GM21723 (cell line): ENCODE results near the gene KRT37.
"Not testable (repeated sequence)": the region's sequence is repeated elsewhere in the genome, so short reads cannot be mapped to it uniquely, and the experiment has no call there.

Experiments
- ATAC-seq: cut with Tn5 transposase; IDR thresholded peaks from one replicate; pipeline ENCODE4 v1.9.1; 2021; ENCODE audit warnings: mild to moderate bottlenecking, moderate library complexity; ENCODE audit not compliant: unreplicated experiment

KRT37 gene

DNA sequence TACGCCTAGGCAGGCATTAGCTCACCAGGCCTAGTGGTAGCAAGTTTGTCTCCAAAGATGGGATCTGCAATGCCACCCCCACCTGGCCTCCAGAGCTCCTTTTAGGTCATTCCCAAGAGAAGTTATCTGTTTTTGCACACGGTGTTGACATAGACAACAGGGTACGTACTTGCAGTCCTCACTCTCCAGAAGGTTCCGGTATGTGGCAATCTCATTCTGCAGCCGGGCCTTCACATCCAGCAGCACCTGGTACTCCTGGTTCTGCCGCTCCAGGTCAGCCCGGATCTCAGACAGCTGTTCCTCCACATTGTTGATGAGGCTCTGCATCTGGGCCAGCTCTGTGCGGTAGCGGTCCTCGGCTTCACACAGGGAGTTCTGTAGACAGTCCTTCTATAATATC lies 17.2 kb downstream of the KRT37 start:
- no peak for ATAC-seq

DNA sequence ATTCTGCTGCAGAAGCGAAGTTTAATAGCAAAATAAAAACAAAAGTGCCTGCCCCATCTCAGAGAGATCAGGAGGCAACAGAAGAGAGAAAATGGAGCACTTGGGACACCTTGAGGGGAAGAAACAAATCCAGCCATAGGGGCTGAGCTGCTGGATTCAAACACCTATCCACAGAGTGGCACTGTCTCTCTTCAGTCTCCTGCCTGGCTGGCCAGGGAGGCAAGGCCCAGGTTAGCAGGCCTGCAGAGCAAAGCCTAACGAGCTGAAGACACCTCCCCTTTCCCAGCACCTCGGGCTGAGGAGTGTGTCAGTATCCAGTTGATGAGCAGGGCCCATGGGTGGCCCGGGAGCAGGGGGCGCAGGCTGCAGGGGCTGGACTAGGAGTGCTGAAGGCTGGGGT lies 18.2 kb downstream of the KRT37 start:
- ATAC-seq: no peak

- ATAC-seq: no peak
These were observed 20.2 kb downstream of the KRT37 start for GRCh38 chr17:41404024-41404671.

GRCh38 chr17:41403404-41404023 lies 20.9 kb downstream of the KRT37 start:
- ATAC-seq: no peak

DNA sequence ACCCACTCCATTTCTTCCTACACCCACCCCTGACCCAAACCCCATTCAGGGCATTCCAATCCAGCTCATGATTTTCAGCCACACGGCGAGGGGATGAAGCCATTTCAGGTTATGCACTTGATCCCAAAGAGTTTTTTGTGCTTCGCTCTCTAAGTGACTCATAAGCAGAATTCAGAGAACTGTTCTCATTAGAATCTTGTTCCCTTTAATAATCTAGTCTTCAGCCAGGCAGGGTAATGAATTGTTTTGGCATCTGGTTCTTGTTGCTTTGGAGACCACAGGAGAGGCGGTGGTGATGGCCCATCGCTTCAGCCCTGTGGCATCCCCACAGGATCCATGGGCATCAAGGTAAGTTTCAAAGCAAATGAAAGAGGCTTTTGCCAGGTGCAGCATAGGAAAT lies 22.2 kb downstream of the KRT37 start:
- ATAC-seq: no peak

DNA sequence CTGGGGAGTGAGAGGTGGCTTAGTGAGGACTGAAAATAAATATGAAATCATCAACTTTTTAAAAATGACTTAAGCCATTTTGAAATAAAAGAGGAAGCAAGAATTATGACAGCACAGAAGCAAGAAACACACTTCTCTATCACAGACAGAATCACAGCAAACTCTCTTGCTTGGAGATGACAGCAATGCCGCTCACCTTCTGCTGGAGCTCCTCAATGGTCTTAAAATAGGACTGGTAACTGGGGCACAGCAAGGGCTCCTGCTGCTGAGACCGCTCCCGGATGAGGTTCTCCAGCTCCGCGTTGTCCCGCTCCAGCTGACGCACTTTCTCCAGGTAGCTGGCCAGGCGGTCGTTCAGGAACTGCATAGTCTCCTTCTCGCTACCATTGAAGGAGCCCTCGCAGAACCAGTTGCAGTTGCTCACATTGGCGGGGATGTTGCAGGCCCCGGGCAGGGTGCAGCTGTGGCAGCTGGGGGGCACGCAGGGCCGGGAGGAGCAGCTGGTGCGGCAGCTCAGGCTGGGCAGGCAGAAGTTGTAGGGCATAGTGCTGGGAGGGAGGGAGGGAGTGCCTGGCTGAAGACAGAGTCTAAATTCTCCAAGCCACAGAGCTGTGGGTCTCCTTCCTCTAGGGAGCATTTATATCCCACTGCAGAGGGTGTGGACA lies 27.3 kb downstream of the KRT37 start, which contains the start of gene KRT31:
TSS of gene KRT31 (minus strand) at position 613 of the 665 bp plus-strand sequence. CDS start at position 544, 69 bp downstream.
- no peak for ATAC-seq

- no peak for ATAC-seq
These were observed 28.0 kb downstream of the KRT37 start for GRCh38 chr17:41396340-41396739.

GRCh38 chr17:41395611-41396010 lies 28.8 kb downstream of the KRT37 start:
- ATAC-seq: no peak

- not testable (repeated sequence) for ATAC-seq
These were observed 29.3 kb downstream of the KRT37 start for GRCh38 chr17:41395044-41395443.

DNA sequence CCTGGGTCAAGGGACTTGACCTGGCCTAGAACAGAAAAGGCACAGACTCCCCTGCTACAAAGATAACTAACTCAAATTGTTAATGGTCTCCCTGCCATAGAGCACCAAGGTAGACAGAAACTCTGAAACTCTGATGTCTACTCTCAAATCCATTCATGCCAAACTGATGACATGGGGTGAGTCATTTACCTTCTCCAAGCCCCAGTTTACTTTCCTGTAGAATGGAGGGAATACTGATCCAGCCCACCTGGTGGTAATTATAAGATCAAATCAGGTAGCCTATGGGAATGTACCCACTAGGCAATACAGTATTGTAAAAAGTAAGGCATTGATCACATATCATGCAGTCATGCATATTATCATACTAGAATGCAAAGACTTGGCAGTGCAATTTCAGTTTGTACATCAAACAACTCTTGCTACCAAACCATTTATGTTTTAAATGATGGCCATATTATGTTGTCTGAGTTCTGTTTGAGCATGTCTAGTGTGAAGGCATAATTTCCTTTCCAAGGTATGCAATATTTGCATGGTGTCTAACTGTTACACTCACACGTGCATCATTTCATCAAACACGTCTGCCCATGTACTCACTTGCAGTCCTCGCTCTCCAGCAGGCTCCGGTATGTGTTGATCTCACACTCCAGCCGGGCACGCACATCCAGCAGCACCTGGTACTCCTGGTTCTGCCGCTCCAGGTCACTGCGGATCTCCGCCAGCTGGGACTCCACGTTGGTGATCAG lies 30.0 kb downstream of the KRT37 start:
- ATAC-seq: no peak

GRCh38 chr17:41393826-41394225 lies 30.6 kb downstream of the KRT37 start:
- no peak for ATAC-seq

- ATAC-seq: no peak
These were observed 31.1 kb downstream of the KRT37 start for GRCh38 chr17:41393294-41393693.

- no peak for ATAC-seq
These were observed 32.1 kb downstream of the KRT37 start for GRCh38 chr17:41392278-41392677.

DNA sequence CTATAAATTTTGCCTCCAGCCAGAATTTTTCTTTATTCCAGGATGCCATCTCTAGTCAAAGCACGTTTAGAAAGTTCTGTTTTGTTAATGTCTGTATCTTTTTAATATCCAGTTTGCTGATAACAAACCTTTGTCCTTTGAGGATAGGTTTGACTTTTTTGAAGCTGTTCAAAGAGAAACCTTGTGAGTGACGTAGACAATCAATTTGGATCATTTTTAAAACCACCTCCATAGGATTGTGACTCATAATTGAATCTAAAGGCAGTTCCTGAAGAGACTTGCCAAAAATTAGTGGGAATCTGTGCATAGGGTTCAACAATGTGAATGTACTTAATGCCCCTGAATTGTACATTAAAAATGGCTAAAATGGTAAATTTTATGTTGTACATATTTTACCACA lies 32.9 kb downstream of the KRT37 start:
- no peak for ATAC-seq

DNA sequence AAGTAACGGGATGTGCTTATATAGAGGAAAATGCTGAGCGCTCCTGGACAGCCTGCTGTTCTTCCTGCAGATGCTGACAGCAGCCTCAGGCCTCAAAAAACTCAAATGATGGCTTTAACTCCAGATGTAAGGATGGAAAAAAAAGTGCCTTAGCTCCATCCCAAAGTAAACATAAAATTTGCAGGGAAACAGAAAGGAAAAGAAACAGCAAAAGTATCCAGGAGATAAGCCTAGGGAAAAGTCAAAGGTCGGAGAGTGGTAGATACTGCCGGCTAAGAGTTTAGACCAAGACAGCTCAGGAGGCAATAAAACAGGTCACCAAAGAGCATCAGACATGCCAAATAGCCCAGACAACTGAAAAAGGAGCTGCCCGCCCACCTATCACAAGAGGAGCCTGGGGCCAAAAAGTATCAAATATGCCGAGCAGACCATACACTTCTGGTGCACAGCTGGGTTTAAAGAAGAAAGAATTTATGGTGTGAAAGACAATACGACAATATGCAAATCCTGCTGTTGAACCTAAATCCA lies 33.9 kb downstream of the KRT37 start:
- ATAC-seq: no peak

GRCh38 chr17:41387670-41388069 lies 36.7 kb downstream of the KRT37 start:
- ATAC-seq: no peak

DNA sequence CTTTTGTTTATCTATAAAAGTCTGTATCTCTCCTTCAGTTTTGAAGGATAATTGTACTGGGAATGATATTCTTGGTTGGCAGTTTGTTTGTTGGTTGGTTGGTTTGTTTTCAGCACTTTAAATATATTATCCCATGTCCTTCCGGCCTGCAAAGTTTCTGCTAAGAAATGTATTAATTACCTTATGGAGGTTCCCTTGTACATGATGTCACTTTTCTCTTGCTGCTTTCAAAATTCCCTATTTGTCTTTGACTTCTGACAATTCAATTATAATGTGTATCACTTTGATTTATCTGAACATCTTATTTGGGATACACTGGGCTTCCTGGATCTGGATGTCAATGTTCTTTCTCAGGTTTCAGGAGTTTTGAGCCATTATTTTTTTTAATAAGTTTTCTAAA lies 38.2 kb downstream of the KRT37 start:
- no peak for ATAC-seq

DNA sequence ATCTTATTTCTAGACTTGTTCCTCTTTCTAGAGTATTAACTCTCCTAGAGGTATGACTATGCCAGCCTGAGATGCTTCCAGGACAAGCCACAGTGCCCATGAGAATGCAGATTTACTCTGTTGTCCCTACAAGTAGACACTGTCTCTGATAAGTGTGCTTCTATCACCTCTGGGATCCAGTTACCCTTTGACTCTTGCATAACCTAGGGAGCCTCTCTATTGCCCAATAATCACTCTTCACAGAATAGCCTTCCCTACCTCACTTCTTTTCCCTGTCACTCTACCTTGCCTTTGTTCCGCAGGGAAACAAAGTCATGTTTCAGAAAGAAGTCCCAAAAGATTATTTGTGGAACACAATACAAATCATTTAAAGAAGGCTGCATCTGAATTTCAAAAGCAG lies 40.7 kb downstream of the KRT37 start:
- no peak for ATAC-seq

DNA sequence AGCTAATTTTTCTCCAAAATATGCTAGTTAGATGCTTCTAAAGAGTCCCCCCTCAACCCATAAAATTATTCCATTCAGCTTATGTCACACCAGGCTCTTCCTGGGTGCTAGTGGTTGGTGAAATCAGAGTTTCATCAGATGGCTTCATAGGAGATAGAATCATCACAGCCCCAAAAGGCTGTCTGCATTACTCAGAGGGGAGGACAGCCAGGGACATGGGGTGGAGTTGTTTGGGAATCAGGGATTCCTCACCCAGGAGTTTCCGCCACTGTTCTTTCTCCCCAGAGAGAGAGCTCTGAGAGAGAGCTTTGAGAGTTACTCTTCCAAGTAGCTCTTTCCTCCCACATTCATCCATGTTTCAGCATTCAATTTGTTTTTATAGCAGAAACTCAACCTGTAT lies 42.0 kb downstream of the KRT37 start:
- ATAC-seq: no peak

GRCh38 chr17:41381943-41382342 lies 42.4 kb downstream of the KRT37 start, which contains the start of gene KRT34:
Gene KRT34 (minus strand): TSS chr17:41382306. CDS start chr17:41382246, 60 bp downstream.
- not testable (repeated sequence) for ATAC-seq

GRCh38 chr17:41380091-41380490 lies 44.3 kb downstream of the KRT37 start:
- not testable (repeated sequence) for ATAC-seq
